ENCODE data around the gene GALP. TPM values are rescaled to one million over a fixed set of nuclear protein-coding genes. Genes with fewer than 3 reads are reported as not detected.
"Not testable (repeated sequence)": the region's sequence is repeated elsewhere in the genome, so short reads cannot be mapped to it uniquely, and the experiment has no call there.

Gene GALP
- total and polyA plus RNA-seq, 2 donors (not counting 3 experiments of a cell fraction or from before 2014, with no cell fraction given), result not detected

DNA sequence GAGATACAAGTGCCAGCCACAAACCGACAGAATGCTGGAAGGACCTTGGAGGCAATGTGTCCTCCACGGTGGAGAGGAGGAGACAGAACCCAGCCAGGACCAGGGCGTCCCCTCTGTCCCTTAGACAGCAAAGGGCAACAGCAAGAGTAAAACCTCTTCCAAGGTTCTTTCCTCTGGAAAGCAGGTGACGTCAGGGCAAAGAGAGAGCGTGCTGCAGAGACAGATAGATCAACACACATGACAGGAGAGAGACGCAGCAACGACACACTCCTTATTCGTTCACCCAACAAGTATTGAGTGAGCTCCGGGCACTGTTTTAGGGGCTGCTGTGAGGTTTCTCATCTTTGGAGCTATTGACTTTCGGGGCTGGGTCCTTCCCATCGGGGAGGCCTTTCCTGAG is 1.3 kb upstream of the GALP start:
- no peaks in the 10 kb centered on the region for H3K79me2 ChIP-seq (ENCODE audit: control insufficient read depth, insufficient read depth, low read length)
- H3K9ac ChIP-seq (replicated peaks; ENCODE audit: extremely low read depth, insufficient read depth, low read length), result no peak overlapping the region
- H4K20me1 ChIP-seq (replicated peaks; ENCODE audit: control insufficient read depth, extremely low read depth, insufficient read depth, low read length), result no peaks in the 10 kb centered on the region
- H3K4me3 ChIP-seq (replicated peaks in 1 of 3; ENCODE audit: insufficient read depth in 1 of 3, low read depth in 1 of 3, low read length in 3 of 3), result no peak overlapping the region
- no TSS peak for BruUV-seq (replicated peaks)
- no peak for FAIRE-seq
- no peaks in the 10 kb centered on the region for H3K36me3 ChIP-seq (ENCODE audit: control insufficient read depth in 2 of 2, extremely low read depth in 1 of 2, insufficient read depth in 2 of 2, low read length in 2 of 2)
- POLR2A ChIA-PET, result no interaction called here
- CTCF ChIA-PET, result interaction anchor here (0.7 to 13.9 kb wide), 5 partner anchors 47 to 159 kb away, joined by 3 to 328 read pairs (median 17); no protein-coding TSS in a partner anchor
- no peak for DNase-seq (ENCODE audit: low read depth, low spot score)
- H3K4me2 ChIP-seq (ENCODE audit: insufficient read depth, low read length), result no peak overlapping the region
- intact Hi-C loops (cut with micrococcal nuclease) (loop anchor here (5.0 kb wide), 2 partner anchors 52 to 78 kb away; partner anchors contain the start of gene ZNF787), dilution Hi-C loops (cut with MboI; ENCODE audit: extremely low pct_ligation_motif_present, low sequenced_read_pairs) (no loop called here)
- peaks cover 0 to 2% of the 10 kb centered on the region in 2 experiments for H3K27me3 ChIP-seq (ENCODE audit: control insufficient read depth in 2 of 2, insufficient read depth in 2 of 2, low read length in 2 of 2)
- H2AFZ ChIP-seq (ENCODE audit: low read depth, low read length), result no peak overlapping the region
- H3K9me1 ChIP-seq (replicated peaks; ENCODE audit: control insufficient read depth, extremely low read depth, insufficient read depth, low read length), result no peaks in the 10 kb centered on the region
- no peaks in the 10 kb centered on the region for H3K9me3 ChIP-seq (replicated peaks; ENCODE audit: control insufficient read depth, insufficient read depth, low read length)
- H3K4me1 ChIP-seq (ENCODE audit: control insufficient read depth, extremely low read depth, insufficient read depth, low read length), result no peaks in the 10 kb centered on the region
- no peak overlapping the region for H3K27ac ChIP-seq (ENCODE audit: insufficient read depth, low read depth, low read length)
- TF ChIP-seq FOS (IDR thresholded peaks at IDR 0.05; ENCODE audit: borderline replicate concordance, insufficient read depth, low read length) (no peak), JUN (IDR thresholded peaks at IDR 0.05; ENCODE audit: borderline replicate concordance, insufficient read depth, insufficient read length, low read depth) (no peak), POLR2A (IDR thresholded peaks at IDR 0.05; ENCODE audit: low read depth, low read length) (no peak), EZH2 (IDR thresholded peaks at IDR 0.05; ENCODE audit: borderline replicate concordance, low read depth, low read length, severe bottlenecking) (no peak), GATA2 (IDR thresholded peaks at IDR 0.05; ENCODE audit: insufficient read depth, insufficient read length, low read depth, low read length) (no peak), MYC (IDR thresholded peaks at IDR 0.05; ENCODE audit: low read depth, low read length) (no peak), POLR2AphosphoS5 (IDR thresholded peaks at IDR 0.05; ENCODE audit: insufficient read depth, low read depth, low read length) (no peak)
- TF ChIP-seq, protein P1, sequence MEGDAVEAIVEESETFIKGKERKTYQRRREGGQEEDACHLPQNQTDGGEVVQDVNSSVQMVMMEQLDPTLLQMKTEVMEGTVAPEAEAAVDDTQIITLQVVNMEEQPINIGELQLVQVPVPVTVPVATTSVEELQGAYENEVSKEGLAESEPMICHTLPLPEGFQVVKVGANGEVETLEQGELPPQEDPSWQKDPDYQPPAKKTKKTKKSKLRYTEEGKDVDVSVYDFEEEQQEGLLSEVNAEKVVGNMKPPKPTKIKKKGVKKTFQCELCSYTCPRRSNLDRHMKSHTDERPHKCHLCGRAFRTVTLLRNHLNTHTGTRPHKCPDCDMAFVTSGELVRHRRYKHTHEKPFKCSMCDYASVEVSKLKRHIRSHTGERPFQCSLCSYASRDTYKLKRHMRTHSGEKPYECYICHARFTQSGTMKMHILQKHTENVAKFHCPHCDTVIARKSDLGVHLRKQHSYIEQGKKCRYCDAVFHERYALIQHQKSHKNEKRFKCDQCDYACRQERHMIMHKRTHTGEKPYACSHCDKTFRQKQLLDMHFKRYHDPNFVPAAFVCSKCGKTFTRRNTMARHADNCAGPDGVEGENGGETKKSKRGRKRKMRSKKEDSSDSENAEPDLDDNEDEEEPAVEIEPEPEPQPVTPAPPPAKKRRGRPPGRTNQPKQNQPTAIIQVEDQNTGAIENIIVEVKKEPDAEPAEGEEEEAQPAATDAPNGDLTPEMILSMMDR (IDR thresholded peaks at IDR 0.05; ENCODE audit: extremely low read depth in 1 of 2, insufficient read depth in 1 of 2, low read depth in 1 of 2, low read length in 2 of 2), result no peak
- TF ChIP-seq, protein P2, sequence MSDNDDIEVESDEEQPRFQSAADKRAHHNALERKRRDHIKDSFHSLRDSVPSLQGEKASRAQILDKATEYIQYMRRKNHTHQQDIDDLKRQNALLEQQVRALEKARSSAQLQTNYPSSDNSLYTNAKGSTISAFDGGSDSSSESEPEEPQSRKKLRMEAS (IDR thresholded peaks at IDR 0.05; ENCODE audit: insufficient read depth, insufficient read length), result no peak

DNA sequence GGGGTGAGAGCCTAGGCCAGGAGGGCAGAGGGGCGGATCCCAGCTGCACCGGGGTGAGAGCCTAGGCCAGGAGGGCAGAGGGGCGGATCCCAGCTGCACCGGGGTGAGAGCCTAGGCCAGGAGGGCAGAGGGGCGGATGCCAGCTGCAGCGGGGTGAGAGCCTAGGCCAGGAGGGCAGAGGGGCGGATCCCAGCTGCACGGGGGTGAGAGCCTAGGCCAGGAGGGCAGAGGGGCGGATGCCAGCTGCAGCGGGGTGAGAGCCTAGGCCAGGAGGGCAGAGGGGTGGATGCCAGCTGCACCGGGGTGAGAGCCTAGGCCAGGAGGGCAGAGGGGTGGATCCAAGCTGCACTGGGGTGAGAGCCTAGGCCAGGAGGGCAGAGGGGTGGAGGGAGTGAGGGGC is 502 bp downstream of the GALP start:
- H3K27me3 ChIP-seq (ENCODE audit: control insufficient read depth in 2 of 2, insufficient read depth in 2 of 2, low read length in 2 of 2); DNase-seq (ENCODE audit: low read depth, low spot score); H3K36me3 ChIP-seq (ENCODE audit: control insufficient read depth in 2 of 2, extremely low read depth in 1 of 2, insufficient read depth in 2 of 2, low read length in 2 of 2); H3K9me1 ChIP-seq (replicated peaks; ENCODE audit: control insufficient read depth, extremely low read depth, insufficient read depth, low read length); H4K20me1 ChIP-seq (replicated peaks; ENCODE audit: control insufficient read depth, extremely low read depth, insufficient read depth, low read length); H3K9ac ChIP-seq (replicated peaks; ENCODE audit: extremely low read depth, insufficient read depth, low read length); FAIRE-seq; H3K4me1 ChIP-seq (ENCODE audit: control insufficient read depth, extremely low read depth, insufficient read depth, low read length); dilution Hi-C loops (cut with MboI; ENCODE audit: extremely low pct_ligation_motif_present, low sequenced_read_pairs); H3K9me3 ChIP-seq (replicated peaks; ENCODE audit: control insufficient read depth, insufficient read depth, low read length); H3K27ac ChIP-seq (ENCODE audit: insufficient read depth, low read depth, low read length); intact Hi-C loops (cut with micrococcal nuclease); BruUV-seq (replicated peaks); H3K4me2 ChIP-seq (ENCODE audit: insufficient read depth, low read length); H3K79me2 ChIP-seq (ENCODE audit: control insufficient read depth, insufficient read depth, low read length); H2AFZ ChIP-seq (ENCODE audit: low read depth, low read length); POLR2A ChIA-PET; H3K4me3 ChIP-seq (replicated peaks in 1 of 3; ENCODE audit: insufficient read depth in 1 of 3, low read depth in 1 of 3, low read length in 3 of 3): not testable (repeated sequence)
- CTCF ChIA-PET, result interaction anchor here (0.6 to 13.9 kb wide), 4 partner anchors 99 to 157 kb away, joined by 3 to 328 read pairs (median 4); partner anchors contain the start of gene ZSCAN5A
